SK-N-SH (cell line): ENCODE results near the gene IFNA4. TPM values are rescaled to one million over a fixed set of nuclear protein-coding genes. Genes with fewer than 3 reads are reported as not detected.
"Not testable (repeated sequence)": the region's sequence is repeated elsewhere in the genome, so short reads cannot be mapped to it uniquely, and the experiment has no call there.

Experiments
- CTCF ChIA-PET: fragments of 300-600, 350-600 bp; formaldehyde crosslinking; extraction: SDS; loops from one replicate; lab custom pipeline; 2021; lab: Yijun Ruan, JAX
- POLR2A ChIA-PET: fragments of 350-600 bp; sonication (Branson Sonifier 250); formaldehyde crosslinking; extraction: SDS; loops from one replicate; lab custom pipeline; 2020; ENCODE audit warnings: antibody characterized with exemption, inconsistent platforms; lab: Yijun Ruan, JAX
- DNase-seq: peaks from one replicate; pipeline ENCODE4 v3.0.0; 2012
- H2AFZ ChIP-seq: fragments of 200-600 bp; sonication (generic); 2 replicates; pipeline ENCODE4 v1.8.1; 2016; ENCODE audit warnings: antibody characterized with exemption, mild to moderate bottlenecking, low read depth
- H3F3A ChIP-seq: fragments of 200-600 bp; sonication (generic); replicated peaks from 2 replicates; pipeline ENCODE3; 2016; ENCODE audit warnings: antibody characterized with exemption, mild to moderate bottlenecking; ENCODE audit not compliant: insufficient read depth
- H3K27ac ChIP-seq, 2 experiments: fragments of 200-500 bp in 1 of 2; fragments of 200-600 bp in 1 of 2; sonication (Bioruptor generic) in 1 of 2; sonication (generic), shearing (Covaris generic) in 1 of 2; 2 replicates each; pipeline versions ENCODE4 v1.5.1 to v1.6.1; 2014 to 2016; ENCODE audit warnings: low read depth in 2 of 2, inconsistent platforms in 1 of 2, low read length in 1 of 2, mild to moderate bottlenecking in 1 of 2, mixed read lengths in 1 of 2
- H3K27me3 ChIP-seq: fragments of 200-600 bp; sonication (generic), shearing (Covaris generic); 2 replicates; pipeline ENCODE4 v1.6.1; 2016; ENCODE audit warnings: mixed run types; ENCODE audit not compliant: insufficient read depth
- H3K36me3 ChIP-seq, 2 experiments: fragments of 200-500 bp in 1 of 2; fragments of 200-600 bp in 1 of 2; sonication (Bioruptor generic) in 1 of 2; sonication (generic) in 1 of 2; replicated peaks in 1 of 2; 2 replicates each; pipeline versions ENCODE3 to v1.5.1; 2014 to 2016; ENCODE audit warnings: low read length in 1 of 2, mild to moderate bottlenecking in 1 of 2; ENCODE audit not compliant: insufficient read depth in 2 of 2, control insufficient read depth in 1 of 2
- H3K4me1 ChIP-seq, 2 experiments: fragments of 200-500 bp in 1 of 2; fragments of 200-600 bp in 1 of 2; sonication (Bioruptor generic) in 1 of 2; sonication (generic), shearing (Covaris generic) in 1 of 2; 2 replicates each; pipeline versions ENCODE4 v1.5.1 to v1.6.1; 2014 to 2016; ENCODE audit warnings: low read depth in 1 of 2, low read length in 1 of 2, mixed run types in 1 of 2; ENCODE audit not compliant: insufficient read depth in 2 of 2, control insufficient read depth in 1 of 2
- H3K4me2 ChIP-seq: fragments of 200-600 bp; sonication (generic), shearing (Covaris generic); 2 replicates; pipeline ENCODE4 v1.6.1; 2017; ENCODE audit warnings: mixed run types
- H3K4me3 ChIP-seq, 2 experiments: fragments of 200-500 bp in 1 of 2; fragments of 200-600 bp in 1 of 2; sonication (Bioruptor generic) in 1 of 2; sonication (generic), shearing (Covaris generic) in 1 of 2; 2 replicates each; pipeline versions ENCODE4 v1.5.1 to v1.8.1; 2014 to 2016; ENCODE audit warnings: low read depth in 2 of 2, inconsistent platforms in 1 of 2, low read length in 1 of 2, mild to moderate bottlenecking in 1 of 2, mixed read lengths in 1 of 2, moderate library complexity in 1 of 2
- H3K79me2 ChIP-seq: fragments of 200-600 bp; sonication (generic); 2 replicates; pipeline ENCODE4 v1.8.1; 2017; ENCODE audit warnings: mild to moderate bottlenecking; ENCODE audit not compliant: insufficient read depth
- H3K9ac ChIP-seq: fragments of 200-600 bp; sonication (generic); 2 replicates; pipeline ENCODE4 v1.6.1; 2017; ENCODE audit warnings: mixed run types
- H3K9me2 ChIP-seq: fragments of 200-600 bp; sonication (generic); 2 replicates; pipeline ENCODE4 v1.6.1; 2017; ENCODE audit warnings: mixed run types
- H3K9me3 ChIP-seq: fragments of 200-600 bp; sonication (generic); 2 replicates; pipeline ENCODE4 v1.6.1; 2017; ENCODE audit warnings: mixed run types, mild to moderate bottlenecking, moderate library complexity
- H4K20me1 ChIP-seq: fragments of 200-600 bp; sonication (generic); 2 replicates; pipeline ENCODE4 v1.6.1; 2017; ENCODE audit warnings: mild to moderate bottlenecking, mixed run types; ENCODE audit not compliant: insufficient read depth
- CHD2 ChIP-seq: fragments of 150-350 bp; IDR thresholded peaks from 2 replicates; pipeline ENCODE4 v1.6.1; 2018; ENCODE audit warnings: low read length; ENCODE audit not compliant: partially characterized antibody
- ELF1 ChIP-seq: IDR thresholded peaks from 2 replicates; pipeline ENCODE4 v1.4.0; 2012
- EP300 ChIP-seq, 2 experiments: IDR thresholded peaks; 2 replicates each; pipeline versions ENCODE4 v1.4.0 to v1.6.1; 2012; ENCODE audit warnings: borderline replicate concordance in 1 of 2, low read depth in 1 of 2, low read length in 1 of 2
- FOSL2 ChIP-seq: IDR thresholded peaks from 2 replicates; pipeline ENCODE4 v1.4.0; 2012; ENCODE audit warnings: low read depth, mild to moderate bottlenecking, moderate library complexity, borderline replicate concordance
- GABPA ChIP-seq: IDR thresholded peaks from 2 replicates; pipeline ENCODE4 v1.4.0; 2012; ENCODE audit warnings: low read depth, mild to moderate bottlenecking
- MEF2A ChIP-seq: IDR thresholded peaks from 2 replicates; pipeline ENCODE4 v1.4.0; 2012; ENCODE audit warnings: low read depth, borderline replicate concordance
- MXI1 ChIP-seq: IDR thresholded peaks from 2 replicates; pipeline ENCODE4 v1.6.1; 2012; ENCODE audit warnings: mild to moderate bottlenecking, low read depth, low read length, improper control_type of control experiment
- NRF1 ChIP-seq: IDR thresholded peaks from 2 replicates; pipeline ENCODE4 v1.6.1; 2012; ENCODE audit warnings: low read depth, mild to moderate bottlenecking, low read length
- POLR2AphosphoS5 ChIP-seq: IDR thresholded peaks from 2 replicates; pipeline ENCODE4 v1.6.1; 2012; ENCODE audit warnings: low read depth, low read length
- SIN3A ChIP-seq: IDR thresholded peaks from 2 replicates; pipeline ENCODE4 v1.6.1; 2012; ENCODE audit warnings: low read depth, mild to moderate bottlenecking, low read length, moderate library complexity, borderline replicate concordance
- SMC3 ChIP-seq: IDR thresholded peaks from 2 replicates; pipeline ENCODE4 v1.6.1; 2012; ENCODE audit warnings: low read depth, low read length, improper control_type of control experiment
- TAF1 ChIP-seq: IDR thresholded peaks from 2 replicates; pipeline ENCODE4 v1.6.1; 2012; ENCODE audit warnings: low read depth, mild to moderate bottlenecking, low read length, moderate library complexity, borderline replicate concordance
- TCF12 ChIP-seq: IDR thresholded peaks from 2 replicates; pipeline ENCODE4 v1.4.0; 2012
- TEAD4 ChIP-seq: IDR thresholded peaks from 2 replicates; pipeline ENCODE4 v1.4.0; 2012; ENCODE audit warnings: mild to moderate bottlenecking, borderline replicate concordance; ENCODE audit not compliant: insufficient read depth
- WGBS: methylation state at CpG from one replicate; pipeline ENCODE4 v1.1.6; 2017; ENCODE audit warnings: low lambda C conversion rate; 5-methylcytosine and 5-hydroxymethylcytosine counted together
- polyA plus RNA-seq, 3 experiments: library from polyadenylated mRNA; depleted of rRNA; stranded (reverse); fragments of >200 nt; gene quantifications; 2 replicates each; pipeline ENCODE4 v1.2.3, GENCODE V29; 2012
- TF ChIP-seq, protein P1 (sequence below): IDR thresholded peaks from 2 replicates; pipeline ENCODE4; 2012
- TF ChIP-seq, protein P2 (sequence below): fragments of 150-350 bp; IDR thresholded peaks from 2 replicates; pipeline ENCODE4 v1.6.1; 2016; ENCODE audit warnings: mild to moderate bottlenecking, low read depth, low read length

IFNA4 gene
- polyA plus RNA-seq, 1 of the 3 experiments (the other 2 are of a cell fraction): not detected

DNA sequence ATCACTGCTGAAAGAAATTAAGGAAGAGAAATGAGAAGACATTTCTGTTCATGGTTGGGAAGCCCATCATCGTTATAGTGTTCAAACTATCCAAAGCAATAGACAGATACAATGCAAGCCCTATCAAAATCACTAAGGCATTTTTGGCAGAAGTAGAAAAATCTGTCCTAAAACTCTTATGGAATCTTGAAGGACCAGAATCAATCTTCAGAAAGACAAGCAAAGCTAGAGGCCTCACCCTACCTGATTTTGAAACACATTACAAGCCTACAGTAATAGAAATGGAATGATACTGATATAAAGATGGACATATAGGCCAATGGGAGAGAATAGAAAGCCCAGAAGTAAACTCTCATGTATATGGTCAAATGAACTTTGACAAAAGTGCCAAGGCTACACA is 16.0 kb downstream of the IFNA4 start (continued):
- TF ChIP-seq, protein P1, sequence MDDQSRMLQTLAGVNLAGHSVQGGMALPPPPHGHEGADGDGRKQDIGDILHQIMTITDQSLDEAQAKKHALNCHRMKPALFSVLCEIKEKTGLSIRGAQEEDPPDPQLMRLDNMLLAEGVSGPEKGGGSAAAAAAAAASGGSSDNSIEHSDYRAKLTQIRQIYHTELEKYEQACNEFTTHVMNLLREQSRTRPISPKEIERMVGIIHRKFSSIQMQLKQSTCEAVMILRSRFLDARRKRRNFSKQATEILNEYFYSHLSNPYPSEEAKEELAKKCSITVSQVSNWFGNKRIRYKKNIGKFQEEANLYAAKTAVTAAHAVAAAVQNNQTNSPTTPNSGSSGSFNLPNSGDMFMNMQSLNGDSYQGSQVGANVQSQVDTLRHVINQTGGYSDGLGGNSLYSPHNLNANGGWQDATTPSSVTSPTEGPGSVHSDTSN: no peak
- TF ChIP-seq SMC3 (no peak), TCF12 (no peak), NRF1 (no peak), EP300 (IDR thresholded peaks at IDR 0.05; ENCODE audit: borderline replicate concordance in 1 of 2, low read depth in 1 of 2, low read length in 1 of 2) (no peak), SIN3A (no peak), POLR2AphosphoS5 (no peak)

DNA sequence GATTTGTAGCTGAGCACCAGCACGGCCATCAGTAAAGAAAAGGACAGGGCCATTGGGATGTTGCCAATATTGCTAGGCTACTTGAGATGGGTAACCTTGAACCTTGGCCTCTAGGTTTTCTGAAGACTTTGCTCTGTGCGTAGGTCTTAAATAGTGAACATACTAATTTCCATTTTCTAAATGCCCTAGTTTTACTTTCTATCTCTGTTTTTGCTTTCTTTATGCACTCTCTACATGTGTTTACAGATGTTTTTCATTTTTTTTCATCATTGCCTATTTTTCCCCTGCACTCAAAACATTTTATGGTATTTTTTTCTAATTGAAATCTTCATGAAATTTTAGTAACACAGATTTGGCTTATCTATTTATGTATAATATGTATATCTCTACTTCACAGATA is 20.8 kb downstream of the IFNA4 start, which contains the start of gene IFNA21:
Gene IFNA21, minus strand, starts transcription at position 101 of the 400 bp plus-strand sequence. Its CDS starts 48 bp downstream, at position 53.
- POLR2A ChIA-PET, H3K27ac ChIP-seq, H3K9ac ChIP-seq, H3K79me2 ChIP-seq, H3K27me3 ChIP-seq, DNase-seq, H3K4me2 ChIP-seq, H3K4me3 ChIP-seq, H3K4me1 ChIP-seq, H2AFZ ChIP-seq, H3K9me3 ChIP-seq, H4K20me1 ChIP-seq, H3K36me3 ChIP-seq, H3F3A ChIP-seq, H3K9me2 ChIP-seq: not testable (repeated sequence)
- WGBS: 17% methylated on average over 2 of the region's 2 CpGs
- CTCF ChIA-PET: interaction anchor here (1.0 kb wide), 1 partner anchor 17 kb away, joined by 3 read pairs; no protein-coding TSS in a partner anchor

DNA sequence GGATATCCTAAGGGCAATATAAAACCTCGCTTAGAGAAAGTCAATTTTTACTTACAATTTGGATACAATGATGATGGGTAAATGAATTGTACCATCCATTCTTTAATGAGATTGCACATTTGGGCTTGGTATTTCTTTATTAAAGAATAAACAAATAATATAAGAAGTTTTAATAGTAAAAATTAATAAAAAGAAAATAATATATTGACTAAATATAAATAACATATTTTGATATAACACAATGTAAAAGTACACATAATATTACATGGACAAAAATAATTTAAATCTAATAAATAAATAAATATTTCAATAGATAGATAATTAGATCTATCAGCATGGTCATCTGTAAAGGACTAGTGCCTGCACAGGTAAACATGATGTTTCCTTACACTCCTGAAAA is 21.9 kb downstream of the IFNA4 start:
- DNase-seq: no peak
- Histone ChIP-seq H3K9me3 (no peaks in the 10 kb centered on the region), H3K9me2 (no peaks in the 10 kb centered on the region), H3K27me3 (no peaks in the 10 kb centered on the region), H3F3A (no peaks in the 10 kb centered on the region), H3K79me2 (no peaks in the 10 kb centered on the region), H2AFZ (no peak overlapping the region), H3K9ac (no peak overlapping the region), H3K27ac (no peak overlapping the region), H4K20me1 (no peaks in the 10 kb centered on the region), H3K4me2 (no peak overlapping the region), H3K4me1 (no peaks in the 10 kb centered on the region), H3K4me3 (no peak overlapping the region), H3K36me3 (no peaks in the 10 kb centered on the region)
- POLR2A ChIA-PET: no interaction called here
- CTCF ChIA-PET: no interaction called here
- WGBS: 34% methylated on average over 1 of the region's 1 CpG
- TF ChIP-seq NRF1 (no peak), CHD2 (no peak), TAF1 (no peak), MEF2A (no peak), FOSL2 (no peak), TEAD4 (no peak), GABPA (no peak), MXI1 (no peak), ELF1 (no peak), POLR2AphosphoS5 (no peak)
- TF ChIP-seq, protein P1: no peak
- TF ChIP-seq, protein P2, sequence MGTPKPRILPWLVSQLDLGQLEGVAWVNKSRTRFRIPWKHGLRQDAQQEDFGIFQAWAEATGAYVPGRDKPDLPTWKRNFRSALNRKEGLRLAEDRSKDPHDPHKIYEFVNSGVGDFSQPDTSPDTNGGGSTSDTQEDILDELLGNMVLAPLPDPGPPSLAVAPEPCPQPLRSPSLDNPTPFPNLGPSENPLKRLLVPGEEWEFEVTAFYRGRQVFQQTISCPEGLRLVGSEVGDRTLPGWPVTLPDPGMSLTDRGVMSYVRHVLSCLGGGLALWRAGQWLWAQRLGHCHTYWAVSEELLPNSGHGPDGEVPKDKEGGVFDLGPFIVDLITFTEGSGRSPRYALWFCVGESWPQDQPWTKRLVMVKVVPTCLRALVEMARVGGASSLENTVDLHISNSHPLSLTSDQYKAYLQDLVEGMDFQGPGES: no peak
